ENCODE data around the gene NFIC.
A peak's percentile ranks its signal among the peaks of the same experiment; 100 is the strongest.
"Not testable (repeated sequence)": the region's sequence is repeated elsewhere in the genome, so short reads cannot be mapped to it uniquely, and the experiment has no call there.

The NFIC gene

GRCh38 chr19:3492131-3492839 is 125.9 kb downstream of the NFIC start:
- DNase-seq (ENCODE audit: low read depth): no peak

- no peak for DNase-seq (ENCODE audit: low read depth)
Observed at GRCh38 chr19:3492919-3493318, 126.5 kb downstream of the NFIC start.

- DNase-seq (ENCODE audit: low read depth): no peak
Observed at GRCh38 chr19:3493651-3494050, 127.3 kb downstream of the NFIC start.

GRCh38 chr19:3494051-3494450 is 127.7 kb downstream of the NFIC start:
- no peak for DNase-seq (ENCODE audit: low read depth)

GRCh38 chr19:3494559-3494958 is 128.2 kb downstream of the NFIC start:
- no peak for DNase-seq (ENCODE audit: low read depth)

- DNase-seq (ENCODE audit: low read depth): no peak
Observed at GRCh38 chr19:3496392-3497273, 130.2 kb downstream of the NFIC start.

- no peak for DNase-seq (ENCODE audit: low read depth)
Observed at GRCh38 chr19:3497757-3498520, 131.6 kb downstream of the NFIC start.

GRCh38 chr19:3499738-3500428 is 133.5 kb downstream of the NFIC start:
- DNase-seq (ENCODE audit: low read depth): no peak

- peak; percentile 94 for DNase-seq (ENCODE audit: low read depth)
Observed at GRCh38 chr19:3500429-3501101, 134.2 kb downstream of the NFIC start, which contains the start of gene DOHH. TSS of gene DOHH (minus strand) at chr19:3500674. CDS start at chr19:3496814, 3,860 bp downstream.

- no peak for DNase-seq (ENCODE audit: low read depth)
Observed at GRCh38 chr19:3501780-3502179, 135.4 kb downstream of the NFIC start.

GRCh38 chr19:3503036-3503572 is 136.7 kb downstream of the NFIC start:
- no peak for DNase-seq (ENCODE audit: low read depth)

- no peak for DNase-seq (ENCODE audit: low read depth)
Observed at GRCh38 chr19:3504735-3505134, 138.4 kb downstream of the NFIC start.

- DNase-seq (ENCODE audit: low read depth): peak; percentile 98
Observed at GRCh38 chr19:3505598-3506383, 139.4 kb downstream of the NFIC start, which contains the start of gene FZR1. TSS of gene FZR1 (plus strand) at chr19:3506311. CDS start at chr19:3522990, 16,679 bp downstream.

- DNase-seq (ENCODE audit: low read depth): no peak
Observed at GRCh38 chr19:3506384-3507340, 140.3 kb downstream of the NFIC start.

GRCh38 chr19:3507371-3508120 is 141.2 kb downstream of the NFIC start:
- no peak for DNase-seq (ENCODE audit: low read depth)

- DNase-seq (ENCODE audit: low read depth): not testable (repeated sequence)
Observed at GRCh38 chr19:3508121-3508661, 141.8 kb downstream of the NFIC start.

GRCh38 chr19:3508771-3509535 is 142.6 kb downstream of the NFIC start:
- DNase-seq (ENCODE audit: low read depth): no peak
